ENCODE measurements around the gene HAUS6.
"Not testable (repeated sequence)": the region's sequence is repeated elsewhere in the genome, so short reads cannot be mapped to it uniquely, and the experiment has no call there.

HAUS6 gene

DNA sequence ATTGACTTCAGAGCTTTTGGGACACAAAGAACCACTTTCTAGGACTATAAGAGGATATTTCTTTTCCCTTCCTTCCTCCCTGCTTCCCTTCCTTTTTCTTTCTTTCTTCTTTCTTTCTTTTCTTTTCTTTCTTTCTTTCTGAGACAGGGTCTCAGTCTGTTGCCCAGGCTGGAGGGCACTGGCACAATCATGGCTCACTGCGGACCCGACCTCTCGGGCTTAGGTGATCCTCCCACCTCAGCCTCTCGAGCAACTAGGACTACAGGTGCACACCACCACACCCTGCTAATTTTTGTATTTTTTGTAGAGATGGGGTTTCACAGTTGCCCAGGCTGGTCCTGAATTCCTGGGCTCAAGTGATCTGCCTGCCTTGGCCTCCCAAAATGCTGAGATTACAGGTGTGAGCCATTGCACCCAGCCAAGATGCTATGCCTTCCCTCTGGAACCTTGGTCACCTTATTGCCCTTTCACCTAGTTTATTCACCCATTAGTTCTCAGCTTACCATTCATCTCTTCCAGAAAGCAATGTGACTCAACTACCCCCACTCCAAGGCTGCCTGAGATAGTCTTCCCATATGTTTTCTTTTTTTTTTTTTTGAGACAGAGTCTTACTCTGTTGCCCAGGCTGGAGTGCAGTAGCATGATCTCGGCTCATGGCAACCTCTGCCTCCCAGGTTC, 14.5 kb upstream of the HAUS6 start:
- no peak for DNase-seq

DNA sequence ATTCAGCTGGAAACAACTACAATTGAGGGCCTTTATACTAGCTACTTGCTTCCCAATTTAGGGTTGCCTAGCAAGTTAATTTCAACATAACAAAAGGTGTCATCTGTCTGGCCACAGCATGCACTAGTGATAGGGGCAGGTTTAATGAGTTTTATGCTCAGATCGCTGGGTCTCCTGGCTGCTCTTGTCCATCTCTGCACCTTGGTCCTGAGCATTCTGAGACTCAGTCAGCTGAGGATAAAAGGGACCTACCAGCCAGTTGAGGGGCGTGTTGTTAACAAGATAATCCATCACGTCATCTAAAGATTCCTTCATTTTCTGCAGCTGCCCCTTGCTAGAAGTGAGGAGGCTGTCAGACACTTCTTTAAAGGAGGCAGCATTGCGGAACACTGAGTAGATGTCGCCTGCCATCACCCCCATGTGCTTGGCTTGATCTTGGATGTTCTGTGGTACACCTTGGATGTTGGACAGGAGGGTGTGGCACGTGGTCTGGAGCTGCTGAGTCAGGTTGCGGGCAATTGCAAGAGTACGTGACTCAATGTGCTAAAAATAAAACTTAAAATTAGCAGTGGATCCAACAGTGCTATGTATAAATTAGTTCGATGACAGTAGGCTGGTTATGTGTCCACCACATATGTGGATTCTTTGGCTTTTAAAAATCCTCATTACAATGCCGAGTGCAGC, 13.5 kb upstream of the HAUS6 start:
- no peak for DNase-seq

DNA sequence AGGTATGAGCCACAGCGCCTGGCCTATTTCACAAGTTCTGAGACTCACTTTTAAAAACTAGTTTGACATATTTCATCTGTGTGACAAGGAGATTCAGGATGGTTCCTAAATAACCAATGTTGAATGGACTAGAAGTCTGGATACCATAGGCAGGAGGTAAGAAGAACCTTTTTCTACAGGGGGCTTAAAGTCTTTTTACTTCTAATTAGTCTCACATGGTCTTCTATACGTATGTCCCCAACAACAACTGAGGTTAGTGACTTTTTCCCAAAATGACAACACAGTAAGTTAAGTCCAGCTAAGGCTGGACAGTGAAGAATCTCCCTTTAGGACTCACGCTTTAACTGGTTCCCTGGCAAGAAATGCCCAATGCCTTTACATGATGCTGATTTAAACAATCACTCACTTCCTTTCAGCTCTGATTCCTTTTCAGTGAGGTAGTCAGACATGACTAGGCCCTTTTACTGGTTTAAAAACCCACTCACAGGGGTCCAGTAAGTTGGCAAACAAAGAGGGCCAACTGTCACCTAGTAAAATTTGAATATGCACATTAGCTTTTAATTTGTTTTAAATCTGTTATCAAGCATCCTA, 12.1 kb upstream of the HAUS6 start:
- no peak for DNase-seq

DNA sequence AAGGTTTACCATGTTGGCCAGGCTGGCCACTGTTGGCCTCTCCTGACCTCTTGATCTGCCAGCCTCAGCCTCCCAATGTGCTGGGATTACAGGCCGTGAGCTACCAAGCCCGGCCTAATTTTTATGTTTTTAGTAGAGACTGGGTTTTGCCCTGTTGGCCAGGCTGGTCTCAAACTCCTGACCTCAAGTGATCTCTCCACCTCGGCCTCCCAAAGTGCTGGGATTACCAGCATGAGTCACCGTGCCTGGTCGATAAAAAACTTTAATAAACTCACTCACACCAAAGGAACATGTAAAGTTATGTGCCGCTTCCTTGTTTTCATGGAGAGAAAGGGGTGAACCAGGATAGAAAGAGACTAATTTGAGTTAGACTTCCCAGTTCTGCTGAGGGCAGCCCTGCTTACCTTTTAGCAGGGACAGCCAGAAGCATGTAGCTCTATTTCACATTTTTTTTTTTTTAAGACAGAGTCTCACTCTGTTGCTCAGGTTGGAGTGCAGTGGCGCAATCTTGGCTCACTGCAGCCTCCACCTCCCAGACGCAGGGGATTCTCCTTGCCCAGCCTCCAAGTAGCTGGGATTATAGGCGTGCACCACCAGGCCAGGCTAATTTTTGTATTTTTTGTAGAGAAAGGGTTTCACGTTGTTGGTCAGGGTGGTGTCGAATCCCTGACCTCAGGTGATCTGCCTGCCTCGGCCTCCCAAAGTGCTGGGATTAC, 11.4 kb upstream of the HAUS6 start:
- DNase-seq = no peak

DNA sequence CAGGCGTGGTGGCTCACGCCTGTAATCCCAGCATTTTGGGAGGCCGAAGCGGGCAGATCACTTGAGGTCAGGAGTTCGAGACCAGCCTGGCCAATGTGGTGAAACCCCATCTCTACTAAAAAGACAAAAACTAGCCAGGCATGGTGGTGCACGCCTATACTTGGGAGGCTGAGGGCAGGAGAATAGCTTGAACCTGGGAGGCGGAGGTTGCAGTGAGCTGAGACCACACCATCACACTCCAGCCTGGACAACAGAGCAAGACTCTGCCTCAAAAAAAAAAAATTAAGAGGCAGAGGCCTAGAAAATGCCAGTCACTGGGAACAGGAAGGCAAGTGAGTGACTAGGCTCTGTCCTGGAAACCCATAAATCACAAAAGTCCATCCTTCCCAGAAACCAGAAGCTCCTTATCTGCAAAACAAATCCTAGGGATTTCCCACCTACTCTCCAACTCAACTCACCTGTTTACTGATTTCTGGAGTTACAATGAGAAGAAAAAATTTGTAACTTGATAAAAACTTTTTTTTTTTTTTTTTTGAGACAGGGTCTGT, 10.4 kb upstream of the HAUS6 start:
- not testable (repeated sequence) for DNase-seq

DNA sequence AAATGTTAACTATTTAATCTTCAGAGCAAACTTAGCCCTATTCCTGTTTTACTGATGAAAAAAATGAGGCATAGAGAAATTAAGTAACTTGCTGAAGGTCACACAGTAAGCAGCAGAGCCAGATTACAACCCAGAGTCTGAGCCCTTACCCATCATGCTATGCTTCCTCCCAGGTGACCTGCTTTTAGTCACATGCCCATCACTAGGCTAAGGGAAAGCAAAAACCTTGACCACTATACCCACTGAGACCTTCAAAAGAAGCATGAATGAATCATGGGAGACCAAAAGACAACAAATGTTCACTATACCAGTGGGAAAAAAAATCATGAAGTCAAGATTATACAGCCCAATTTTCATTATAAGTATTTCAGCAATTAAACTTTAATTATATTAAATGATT, 5.3 kb upstream of the HAUS6 start:
- DNase-seq = no peak

DNA sequence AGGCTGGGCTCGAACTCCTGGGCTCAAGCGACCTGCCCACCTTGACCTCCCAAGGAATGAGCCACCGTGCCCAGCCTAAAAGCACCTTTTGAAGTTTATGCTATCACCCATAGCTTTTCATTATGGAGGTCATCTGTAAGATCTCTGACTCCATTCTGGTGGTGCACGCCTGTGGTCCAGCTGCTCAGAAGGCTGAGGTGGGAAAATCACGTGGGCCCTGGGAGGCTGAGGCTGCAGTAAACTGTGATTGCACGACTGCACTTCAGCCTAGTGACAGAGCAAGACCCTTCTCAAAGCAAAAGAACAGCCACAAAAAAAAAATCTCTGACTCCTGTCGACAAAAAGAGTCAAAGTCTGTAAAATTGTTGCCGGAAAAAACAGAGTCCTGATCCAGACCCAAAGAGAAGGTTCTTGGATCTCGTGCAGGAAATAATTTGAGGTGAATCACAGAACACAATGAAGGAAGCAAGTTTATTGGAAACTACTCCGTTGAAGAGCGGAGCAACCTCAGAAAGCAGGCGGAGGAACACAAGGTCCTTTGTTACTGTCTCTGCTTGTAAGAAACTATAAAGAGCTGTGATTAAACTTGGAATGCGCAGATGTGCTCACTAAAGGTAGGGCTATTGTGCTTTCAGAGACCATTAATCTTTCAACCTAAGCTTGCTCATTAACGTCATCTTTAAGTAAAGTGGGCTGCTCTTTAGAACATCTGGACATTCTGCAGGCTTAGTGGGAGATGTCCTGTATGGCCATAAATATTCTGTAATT, 2.0 kb upstream of the HAUS6 start:
- DNase-seq = no peak

DNA sequence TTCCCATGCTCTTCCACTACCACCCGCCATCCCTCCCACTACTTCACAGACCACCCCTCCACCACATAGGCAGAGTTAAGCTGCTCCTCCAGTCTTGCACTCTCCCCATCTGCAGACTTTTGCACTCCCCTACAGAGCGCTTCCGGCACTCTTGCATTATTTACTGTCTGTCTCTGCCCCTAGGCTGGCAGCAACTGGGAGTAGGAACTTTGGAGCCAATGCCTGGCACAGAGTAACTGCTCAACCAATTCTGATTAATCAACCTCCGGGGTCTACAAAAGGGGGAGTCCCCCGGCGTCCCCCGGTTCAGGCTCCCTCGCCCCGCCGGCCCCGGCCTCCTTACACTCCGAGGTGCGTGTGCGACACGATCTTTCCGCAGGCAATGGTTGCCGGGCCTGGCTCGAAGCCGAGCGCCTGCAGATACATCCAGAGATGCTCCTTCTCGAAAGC, 498 bp downstream of the HAUS6 start:
- peak; percentile 24 for DNase-seq

DNA sequence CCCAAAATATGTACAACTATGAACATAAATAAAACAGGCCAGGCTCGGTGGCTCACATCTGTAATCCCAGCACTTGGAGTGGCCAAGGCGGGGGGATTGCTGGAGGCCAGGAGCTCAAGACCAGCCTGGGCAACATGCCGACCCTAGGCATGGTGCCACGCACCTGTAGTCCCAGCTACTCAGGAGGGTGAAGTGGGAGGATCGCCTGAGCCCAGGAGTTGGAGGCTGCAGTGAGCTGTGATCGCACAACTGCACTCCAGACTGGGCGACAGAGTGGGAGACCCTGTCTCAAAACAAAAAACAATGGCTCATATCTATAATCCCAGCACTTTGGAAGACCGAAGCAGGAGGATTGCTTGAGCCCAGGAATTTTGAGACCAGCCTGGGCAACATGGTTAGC, 1.5 kb downstream of the HAUS6 start:
- no peak for DNase-seq

DNA sequence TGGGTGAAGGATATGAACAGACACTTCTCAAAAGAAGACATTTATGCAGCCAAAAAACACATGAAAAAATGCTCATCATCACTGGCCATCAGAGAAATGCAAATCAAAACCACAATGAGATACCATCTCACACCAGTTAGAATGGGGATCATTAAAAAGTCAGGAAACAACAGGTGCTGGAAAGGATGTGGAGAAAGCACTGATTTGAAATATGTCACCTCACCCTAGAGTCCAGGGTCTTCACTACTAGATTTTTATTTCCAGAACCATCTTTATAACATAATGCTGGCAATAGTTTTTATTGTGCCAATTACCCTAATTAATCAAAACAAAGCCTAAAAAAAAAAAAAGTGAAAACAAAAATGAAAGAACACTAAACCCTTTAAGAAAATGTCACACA, 5.3 kb downstream of the HAUS6 start:
- not testable (repeated sequence) for DNase-seq

DNA sequence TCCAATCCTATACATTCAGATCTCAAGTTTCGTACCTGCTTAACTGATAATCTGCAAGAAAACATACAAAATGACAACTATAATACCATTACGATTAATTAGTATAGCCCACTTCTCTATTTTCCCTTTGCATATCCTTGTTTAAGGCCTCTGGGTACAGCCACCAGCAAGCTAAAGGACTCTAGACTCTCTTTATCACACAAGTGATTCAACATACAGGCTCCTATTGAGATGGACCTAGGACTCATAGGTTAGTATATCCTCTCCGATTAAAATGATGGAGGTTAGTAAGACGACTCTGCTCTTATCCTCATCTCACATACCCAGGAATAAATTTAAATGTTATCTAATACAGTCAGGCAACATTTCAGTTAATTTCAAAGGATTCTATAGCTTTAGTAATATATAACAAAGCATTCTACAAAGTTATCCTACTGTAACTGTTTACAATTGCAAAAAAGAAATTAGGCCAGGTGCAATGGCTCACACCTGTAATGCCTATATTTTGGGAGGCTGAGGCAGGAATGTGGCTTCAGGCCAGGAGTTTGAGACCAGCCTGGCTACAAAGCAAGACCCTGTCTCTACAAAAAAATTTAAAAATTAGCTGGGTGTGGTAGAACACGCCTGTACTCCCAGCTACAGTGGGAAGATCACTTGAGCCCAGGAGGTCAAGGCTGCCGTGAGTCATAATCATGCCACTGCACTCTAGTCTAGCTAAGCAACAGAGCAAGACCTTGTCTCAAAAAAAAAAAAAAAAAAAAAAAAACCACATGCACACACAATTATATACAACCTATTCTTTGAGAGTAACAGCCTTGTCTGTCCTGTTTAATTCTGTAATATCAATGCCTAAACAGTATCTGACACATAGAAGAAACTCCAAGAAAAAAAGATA, 15.4 kb downstream of the HAUS6 start:
- DNase-seq = no peak

DNA sequence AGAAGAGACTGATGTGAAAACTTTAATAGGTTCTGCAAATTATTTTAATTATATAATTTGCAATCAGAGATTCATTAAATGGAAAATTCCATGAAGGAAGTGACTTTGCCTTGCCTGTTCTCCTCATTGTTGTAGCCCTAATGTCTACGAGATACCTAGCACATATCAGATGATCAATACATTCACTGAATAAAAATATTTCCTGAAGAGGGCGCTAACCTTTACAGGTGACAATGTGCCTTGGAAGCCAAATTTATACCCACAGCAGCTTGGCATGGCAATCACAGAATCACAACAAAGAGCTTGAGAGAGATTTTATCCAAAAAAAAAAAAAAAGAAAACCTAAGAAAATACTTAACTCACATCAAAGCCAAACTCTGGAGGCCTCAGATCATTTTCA, 17.4 kb downstream of the HAUS6 start:
- no peak for DNase-seq

DNA sequence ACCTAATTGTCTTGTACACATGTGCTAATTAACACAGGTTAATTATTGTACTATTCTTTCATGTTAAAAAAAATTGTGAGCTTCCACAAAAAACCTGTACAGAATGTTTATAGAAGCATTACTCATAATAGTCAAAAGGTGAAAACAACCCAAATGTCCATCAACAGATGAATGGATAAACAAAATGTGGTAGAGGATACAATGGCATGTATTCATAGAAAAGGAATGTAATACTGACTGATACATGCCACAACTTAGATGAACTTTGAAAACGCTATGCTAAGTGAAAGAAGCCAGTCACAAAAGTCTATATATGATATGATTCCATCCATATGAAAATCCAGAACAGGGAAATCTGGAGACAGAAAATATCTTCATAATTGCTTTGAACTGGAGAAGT, 27.9 kb downstream of the HAUS6 start:
- DNase-seq = no peak

DNA sequence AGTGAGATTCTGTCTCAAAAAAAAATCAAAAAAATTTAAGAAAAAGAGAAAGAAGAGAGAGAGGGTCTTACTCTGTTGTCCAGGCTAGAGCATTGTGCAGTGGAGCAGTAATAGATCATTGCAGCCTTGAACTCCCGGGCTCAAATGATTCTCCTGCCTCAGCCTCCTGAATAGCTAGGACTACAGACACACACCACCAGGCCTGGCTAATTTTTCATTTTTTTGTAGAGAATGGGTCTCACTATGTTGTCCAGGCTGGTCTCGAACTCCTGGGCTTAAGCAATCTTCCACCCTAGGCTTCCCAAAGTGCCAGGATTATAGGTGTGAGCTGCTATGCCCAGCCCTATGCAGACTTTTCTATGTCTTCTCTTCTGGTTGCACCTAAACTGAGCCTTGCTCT, 28.5 kb downstream of the HAUS6 start:
- DNase-seq = no peak

DNA sequence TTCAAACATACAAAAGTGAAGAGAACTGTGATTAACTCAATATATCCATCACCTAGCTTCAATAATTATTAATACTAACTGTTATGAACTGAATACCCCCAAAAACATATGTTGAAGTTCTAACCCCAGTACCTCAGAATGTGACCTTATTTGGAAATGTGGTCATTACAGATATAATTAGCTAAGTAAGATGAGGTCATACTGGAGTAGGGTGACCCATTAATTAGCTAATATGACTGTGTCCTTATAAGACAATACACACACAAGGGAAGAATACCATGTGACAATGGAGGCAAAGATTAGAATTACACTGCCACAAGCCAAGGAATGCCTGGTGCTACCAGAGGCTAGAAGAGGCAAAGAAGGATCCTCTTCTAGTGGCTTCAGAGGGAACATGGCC, 45.7 kb downstream of the HAUS6 start:
- DNase-seq = no peak

DNA sequence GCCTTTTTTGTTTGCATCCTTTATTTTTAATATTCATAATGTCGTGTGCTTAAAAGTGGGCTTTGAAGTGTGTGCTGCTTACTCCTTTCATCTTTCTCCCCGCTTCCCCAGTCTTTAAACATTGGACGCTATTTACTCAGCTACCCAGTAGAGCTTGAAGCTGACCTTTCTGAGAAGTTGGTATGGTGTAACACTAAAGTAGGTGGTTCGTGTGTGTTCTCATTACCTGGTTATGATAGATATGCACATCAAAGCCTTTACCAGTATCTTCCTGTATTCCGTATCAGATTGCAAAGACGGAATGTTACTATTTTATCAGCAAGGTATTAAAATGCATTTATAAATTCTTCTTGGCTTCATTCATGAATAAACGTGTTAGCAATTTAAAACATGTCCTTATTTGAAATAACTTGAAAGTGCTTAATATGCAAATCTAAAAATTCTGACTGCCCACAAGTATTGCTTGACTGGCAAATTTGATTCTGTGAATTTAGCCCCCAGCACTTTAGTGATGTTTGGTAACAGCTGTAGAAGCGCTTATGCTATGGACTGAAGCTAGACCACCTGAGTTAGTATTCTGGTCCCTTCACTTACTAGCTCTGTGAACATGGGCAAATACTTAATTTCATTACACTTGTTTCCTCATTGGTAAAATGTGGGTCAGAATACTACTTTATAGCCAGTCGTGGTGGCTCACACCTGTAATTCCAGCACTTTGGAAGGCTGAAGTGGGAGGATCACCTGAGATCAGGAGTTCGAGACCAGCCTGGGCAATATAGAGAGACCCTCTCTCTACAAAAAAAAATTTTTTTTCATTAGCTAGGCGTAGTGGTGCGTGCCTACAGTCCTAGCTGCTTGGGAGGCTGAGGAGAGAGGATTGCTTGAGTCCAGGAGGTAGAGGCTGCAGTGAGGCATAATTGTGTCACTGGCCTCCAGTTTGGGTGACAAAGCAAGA, 51.8 kb downstream of the HAUS6 start:
- DNase-seq = no peak

DNA sequence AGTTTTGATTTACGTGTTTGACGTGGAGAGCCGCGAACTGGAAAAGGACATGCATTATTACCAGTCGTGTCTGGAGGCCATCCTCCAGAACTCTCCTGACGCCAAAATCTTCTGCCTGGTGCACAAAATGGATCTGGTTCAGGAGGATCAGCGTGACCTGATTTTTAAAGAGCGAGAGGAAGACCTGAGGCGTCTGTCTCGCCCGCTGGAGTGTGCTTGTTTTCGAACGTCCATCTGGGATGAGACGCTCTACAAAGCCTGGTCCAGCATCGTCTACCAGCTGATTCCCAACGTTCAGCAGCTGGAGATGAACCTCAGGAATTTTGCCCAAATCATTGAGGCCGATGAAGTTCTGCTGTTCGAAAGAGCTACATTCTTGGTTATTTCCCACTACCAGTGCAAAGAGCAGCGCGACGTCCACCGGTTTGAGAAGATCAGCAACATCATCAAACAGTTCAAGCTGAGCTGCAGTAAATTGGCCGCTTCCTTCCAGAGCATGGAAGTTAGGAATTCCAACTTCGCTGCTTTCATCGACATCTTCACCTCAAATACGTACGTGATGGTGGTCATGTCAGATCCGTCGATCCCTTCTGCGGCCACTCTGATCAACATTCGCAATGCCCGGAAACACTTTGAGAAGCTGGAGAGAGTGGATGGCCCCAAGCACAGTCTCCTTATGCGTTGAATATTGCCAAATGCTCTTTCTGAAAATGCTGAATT, 52.6 kb downstream of the HAUS6 start:
- DNase-seq = no peak

DNA sequence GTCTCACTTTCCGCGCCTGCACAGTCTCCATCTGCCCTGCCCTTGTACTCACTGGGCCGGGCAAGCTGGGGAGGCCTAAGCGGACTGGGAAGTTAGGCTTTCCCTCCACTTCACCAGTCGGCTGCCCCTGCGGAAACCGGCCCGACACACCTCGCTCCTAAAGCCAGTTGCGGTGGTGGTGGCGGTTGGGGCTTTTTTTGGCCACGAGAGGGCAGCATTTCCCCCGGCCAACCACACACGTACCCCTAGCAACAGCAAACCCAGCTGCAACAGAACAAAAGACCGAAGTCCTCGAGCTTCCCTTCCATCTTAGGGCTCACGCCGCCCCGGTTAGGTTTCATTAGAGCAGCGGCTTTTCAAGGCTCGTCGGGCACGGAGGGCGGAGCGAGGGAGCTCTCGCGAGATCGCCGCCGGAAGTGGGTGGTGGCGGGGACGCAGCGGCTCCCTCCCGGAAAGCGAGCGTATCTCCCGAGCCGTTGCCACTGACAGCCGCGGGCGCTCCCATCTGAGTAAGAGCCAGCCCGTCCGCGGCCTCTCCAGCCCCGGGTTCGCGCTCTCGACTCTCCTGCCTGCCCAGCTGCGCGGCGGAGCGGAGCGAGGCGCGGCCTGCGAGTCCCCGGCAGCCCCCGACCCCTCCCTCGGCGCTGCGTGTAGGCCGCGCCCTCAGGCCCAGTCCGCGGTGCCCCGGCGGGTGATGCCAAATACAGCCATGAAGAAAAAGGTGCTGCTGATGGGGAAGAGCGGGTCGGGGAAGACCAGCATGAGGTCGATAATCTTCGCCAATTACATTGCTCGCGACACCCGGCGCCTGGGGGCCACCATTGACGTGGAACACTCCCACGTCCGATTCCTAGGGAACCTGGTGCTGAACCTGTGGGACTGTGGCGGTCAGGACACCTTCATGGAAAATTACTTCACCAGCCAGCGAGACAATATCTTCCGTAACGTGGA, 53.5 kb downstream of the HAUS6 start, which contains the start of gene RRAGA:
TSS of gene RRAGA (plus strand) at position 462 of the 951 bp plus-strand sequence. CDS start at position 695, 233 bp downstream.
- DNase-seq = peak; percentile 93

Data from GF-D8 (cell line).